ENCODE data around the gene TTC28.

The TTC28 gene

DNA sequence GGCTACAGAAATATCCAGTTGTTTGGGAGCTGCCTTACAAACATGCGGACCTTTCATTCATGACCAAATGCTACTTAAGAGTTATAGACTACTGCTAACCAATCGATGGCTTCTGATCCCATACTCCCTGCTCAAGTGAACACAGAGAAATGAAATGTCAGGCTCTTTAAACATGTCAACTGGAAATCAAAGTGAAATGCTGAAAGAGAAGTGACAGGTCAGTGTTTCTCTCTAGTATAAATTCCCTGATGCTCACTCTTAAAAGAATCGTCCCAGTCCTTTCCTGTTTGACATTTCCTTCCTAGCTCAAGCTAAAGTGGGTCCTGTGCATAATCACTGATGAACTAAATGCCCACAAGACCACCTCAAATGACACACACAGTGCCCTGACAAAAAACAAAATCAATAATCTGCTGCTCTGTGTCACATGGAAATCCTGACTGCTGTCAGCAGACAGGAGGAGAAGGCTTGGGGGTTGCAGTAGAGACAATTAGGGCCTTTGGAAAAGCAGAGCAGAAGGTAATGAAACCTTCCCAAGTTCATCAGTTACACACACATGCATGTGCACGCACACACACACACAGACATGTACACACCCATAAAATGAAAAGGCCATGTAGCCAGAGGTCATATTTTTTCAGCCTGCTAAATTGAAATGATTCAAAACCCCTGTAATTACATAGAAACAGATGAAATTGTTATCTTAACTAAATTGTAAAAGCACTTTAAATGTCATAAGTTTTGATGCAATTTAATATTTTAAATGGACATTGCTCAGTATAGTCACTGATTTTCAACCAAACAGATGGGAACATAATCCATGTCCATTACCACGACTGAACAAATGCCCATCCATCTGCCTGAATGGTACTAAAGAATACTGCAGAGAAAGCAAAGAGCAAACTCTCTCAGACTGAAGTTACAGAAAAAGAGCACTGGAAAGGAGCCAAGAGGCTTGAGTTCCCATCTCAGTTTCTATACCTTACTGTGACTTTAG, 330.7 kb downstream of the TTC28 start:
- H3K4me3 ChIP-seq (ENCODE audit: low read depth, low read length) = no peak overlapping the region
- TF ChIP-seq, protein P1, sequence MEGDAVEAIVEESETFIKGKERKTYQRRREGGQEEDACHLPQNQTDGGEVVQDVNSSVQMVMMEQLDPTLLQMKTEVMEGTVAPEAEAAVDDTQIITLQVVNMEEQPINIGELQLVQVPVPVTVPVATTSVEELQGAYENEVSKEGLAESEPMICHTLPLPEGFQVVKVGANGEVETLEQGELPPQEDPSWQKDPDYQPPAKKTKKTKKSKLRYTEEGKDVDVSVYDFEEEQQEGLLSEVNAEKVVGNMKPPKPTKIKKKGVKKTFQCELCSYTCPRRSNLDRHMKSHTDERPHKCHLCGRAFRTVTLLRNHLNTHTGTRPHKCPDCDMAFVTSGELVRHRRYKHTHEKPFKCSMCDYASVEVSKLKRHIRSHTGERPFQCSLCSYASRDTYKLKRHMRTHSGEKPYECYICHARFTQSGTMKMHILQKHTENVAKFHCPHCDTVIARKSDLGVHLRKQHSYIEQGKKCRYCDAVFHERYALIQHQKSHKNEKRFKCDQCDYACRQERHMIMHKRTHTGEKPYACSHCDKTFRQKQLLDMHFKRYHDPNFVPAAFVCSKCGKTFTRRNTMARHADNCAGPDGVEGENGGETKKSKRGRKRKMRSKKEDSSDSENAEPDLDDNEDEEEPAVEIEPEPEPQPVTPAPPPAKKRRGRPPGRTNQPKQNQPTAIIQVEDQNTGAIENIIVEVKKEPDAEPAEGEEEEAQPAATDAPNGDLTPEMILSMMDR (IDR thresholded peaks at IDR 0.05; ENCODE audit: borderline replicate concordance, insufficient read depth, low read depth, low read length) = no peak

DNA sequence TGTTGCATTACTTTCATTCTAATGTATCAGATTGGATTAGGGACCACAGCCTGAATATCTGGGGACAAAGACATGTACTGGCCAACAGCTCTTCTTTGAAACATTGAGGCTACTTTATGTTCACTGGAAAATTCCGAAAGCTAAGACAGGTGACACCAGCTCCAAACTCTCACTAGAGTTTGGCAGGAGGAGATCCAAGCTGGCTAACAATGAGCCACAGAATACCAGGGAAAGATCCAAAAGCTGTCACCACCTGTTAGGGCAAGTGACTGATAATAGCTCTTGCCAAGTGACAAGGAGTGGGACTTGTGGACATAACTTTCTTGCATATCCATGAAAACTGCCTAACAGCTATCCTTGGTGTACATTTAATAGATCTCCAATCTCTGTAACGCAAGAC, 333.3 kb downstream of the TTC28 start:
- TF ChIP-seq, protein P1 (IDR thresholded peaks at IDR 0.05; ENCODE audit: borderline replicate concordance, insufficient read depth, low read depth, low read length) = no peak
- no peak overlapping the region for H3K4me3 ChIP-seq (ENCODE audit: low read depth, low read length)

DNA sequence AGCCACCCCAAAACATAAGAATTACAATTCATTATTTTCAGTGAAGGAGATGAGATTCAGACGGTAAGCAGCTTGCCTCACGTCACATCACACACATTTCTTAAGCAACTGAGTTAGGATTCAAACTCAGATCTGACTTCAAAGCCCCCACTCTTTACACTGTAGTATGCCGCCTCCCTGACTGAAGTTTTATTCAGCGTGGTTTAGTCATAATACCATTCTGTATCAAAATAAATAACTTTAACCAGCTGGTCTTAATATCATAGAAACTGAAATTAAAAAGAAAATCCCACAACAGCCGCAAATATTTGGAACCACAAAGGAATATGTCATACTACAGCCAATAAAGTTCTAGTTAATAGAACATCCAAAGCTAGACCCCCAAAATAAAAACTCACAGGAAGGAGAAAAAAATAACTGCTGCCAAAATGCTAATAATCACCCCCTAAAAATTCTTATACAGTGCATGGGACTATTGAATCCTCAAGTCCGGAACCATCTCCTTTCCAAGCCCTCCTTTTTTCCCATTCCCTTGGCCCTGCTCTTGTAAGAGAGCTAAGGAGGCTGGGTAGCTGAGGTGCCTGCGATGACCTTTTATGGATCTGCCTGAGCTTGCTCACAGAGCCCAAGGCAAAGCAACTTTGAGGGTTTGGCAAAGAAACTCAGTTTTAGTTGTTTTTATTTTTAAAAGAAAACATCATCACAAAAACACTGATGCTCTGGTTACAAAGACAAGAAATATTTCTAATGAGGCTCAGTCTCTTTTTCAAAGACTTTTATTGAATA, 334.5 kb downstream of the TTC28 start:
- H3K4me3 ChIP-seq (ENCODE audit: low read depth, low read length) = no peak overlapping the region

DNA sequence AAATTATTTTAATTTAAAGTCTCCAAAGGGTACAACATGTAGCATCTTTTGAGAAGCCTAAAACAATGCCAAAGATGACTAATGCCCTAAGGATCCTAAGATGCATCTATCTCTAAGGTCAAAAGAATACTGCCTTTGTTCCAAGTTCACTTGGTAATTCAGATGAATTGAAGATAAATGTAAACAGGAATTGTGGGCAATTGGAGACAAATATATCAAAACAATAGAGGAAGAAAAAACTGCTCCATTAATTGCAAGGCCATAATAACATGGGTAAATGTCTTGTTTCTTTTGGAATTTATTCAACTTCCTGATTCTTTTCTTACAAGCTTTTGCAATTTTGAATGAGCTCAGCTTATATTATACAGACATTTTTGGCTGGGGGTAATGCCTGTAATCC, 338.6 kb downstream of the TTC28 start:
- no peak overlapping the region for H3K4me3 ChIP-seq (ENCODE audit: low read depth, low read length)
- TF ChIP-seq, protein P1 (IDR thresholded peaks at IDR 0.05; ENCODE audit: borderline replicate concordance, insufficient read depth, low read depth, low read length) = no peak

More for the DNA sequence above, 334.5 kb downstream of the TTC28 start:
- TF ChIP-seq, protein P1 (IDR thresholded peaks at IDR 0.05; ENCODE audit: borderline replicate concordance, insufficient read depth, low read depth, low read length) = no peak

DNA sequence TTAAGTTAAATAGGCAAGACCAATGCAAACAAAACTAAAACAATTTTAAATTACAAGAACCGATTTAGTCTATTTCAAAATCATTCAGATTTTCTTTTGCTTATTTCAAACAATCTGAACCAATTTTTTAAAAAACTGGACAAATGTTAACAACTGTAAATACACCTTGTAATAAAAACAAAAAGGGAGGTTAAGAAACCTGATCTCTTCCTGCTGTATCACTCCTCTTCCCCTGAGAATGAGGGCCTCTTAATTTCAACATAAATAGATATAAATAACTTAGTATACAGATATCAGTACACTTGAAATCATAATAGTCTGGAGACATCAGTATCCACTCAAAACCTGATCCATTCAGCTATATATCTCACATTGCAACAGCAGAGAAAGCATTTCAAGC, 346.6 kb downstream of the TTC28 start:
- TF ChIP-seq, protein P1 (IDR thresholded peaks at IDR 0.05; ENCODE audit: borderline replicate concordance, insufficient read depth, low read depth, low read length) = no peak
- no peak overlapping the region for H3K4me3 ChIP-seq (ENCODE audit: low read depth, low read length)

DNA sequence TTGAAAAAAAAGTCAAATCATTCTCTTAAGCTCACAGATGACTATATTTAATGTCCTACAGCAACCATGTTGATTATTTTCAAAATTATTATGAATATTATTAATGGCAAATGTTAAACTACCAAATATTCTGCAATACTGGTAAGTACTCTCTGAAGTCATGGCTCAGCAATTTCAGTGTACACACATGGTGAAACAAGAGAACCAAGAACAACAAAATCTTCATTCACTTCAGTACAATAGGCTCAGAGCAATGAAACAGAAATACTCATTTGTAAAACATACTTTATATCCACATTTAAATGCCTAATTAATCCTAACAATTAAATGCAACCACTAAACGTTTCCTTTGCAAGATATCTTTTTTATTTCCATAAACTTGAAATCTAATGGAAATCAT, 347.2 kb downstream of the TTC28 start:
- TF ChIP-seq, protein P1 (IDR thresholded peaks at IDR 0.05; ENCODE audit: borderline replicate concordance, insufficient read depth, low read depth, low read length) = no peak
- H3K4me3 ChIP-seq (ENCODE audit: low read depth, low read length) = no peak overlapping the region

Data from GM12875 (cell line).